ENCODE measurements around the gene PTPRN2.
"Not testable (repeated sequence)": the region's sequence is repeated elsewhere in the genome, so short reads cannot be mapped to it uniquely, and the experiment has no call there.

PTPRN2 gene

DNA sequence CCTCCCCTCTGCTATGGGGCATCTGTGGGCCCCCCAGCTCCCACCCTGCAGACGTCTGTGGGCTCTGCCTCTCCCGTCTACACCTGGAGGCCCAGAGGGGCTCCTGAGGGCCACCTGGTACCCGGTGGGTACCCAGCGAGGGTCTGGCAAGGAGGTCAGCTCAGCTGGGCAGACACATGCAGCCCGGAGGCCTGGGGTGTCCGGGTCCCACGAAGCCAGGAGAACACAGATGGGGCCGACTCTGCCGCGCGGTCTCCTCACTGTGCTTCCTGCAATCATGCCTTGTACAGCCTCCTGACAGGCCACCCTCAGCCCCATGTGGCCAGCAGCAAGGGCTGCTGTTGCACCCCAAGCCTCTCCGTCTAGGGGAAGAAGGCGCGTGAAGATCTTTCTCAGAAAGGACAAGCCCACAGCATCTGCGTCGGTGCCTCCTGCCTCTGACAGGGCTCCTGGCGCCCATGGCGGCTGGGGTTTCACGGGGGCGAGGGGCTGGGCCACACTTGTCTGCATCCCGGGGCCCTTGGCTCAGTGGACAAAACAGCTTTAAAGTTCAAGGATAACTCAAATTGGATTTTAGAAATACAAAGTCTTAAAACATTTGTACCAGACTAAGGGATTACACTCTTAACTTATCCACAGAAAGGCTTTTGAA, 859.5 kb downstream of the PTPRN2 start:
- no peak for DNase-seq

DNA sequence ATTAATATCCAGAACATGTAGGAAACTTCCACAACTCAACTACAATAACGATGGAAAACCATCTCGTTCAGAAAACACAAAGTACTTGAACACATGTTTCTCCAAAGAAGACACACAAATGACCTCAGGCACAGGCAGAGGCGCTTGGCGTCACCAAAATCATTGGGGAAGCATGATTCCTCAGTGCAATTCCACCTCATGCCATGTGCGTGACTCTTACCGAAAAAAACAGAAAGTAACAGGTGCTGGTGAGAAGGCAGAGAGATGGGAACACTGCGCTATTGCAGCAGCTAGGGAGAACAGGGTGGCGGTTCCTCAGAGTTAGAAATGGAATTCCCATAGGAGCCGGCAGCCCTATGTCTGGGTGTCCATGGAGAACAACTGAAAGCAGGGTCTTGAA, 860.9 kb downstream of the PTPRN2 start:
- DNase-seq = no peak

DNA sequence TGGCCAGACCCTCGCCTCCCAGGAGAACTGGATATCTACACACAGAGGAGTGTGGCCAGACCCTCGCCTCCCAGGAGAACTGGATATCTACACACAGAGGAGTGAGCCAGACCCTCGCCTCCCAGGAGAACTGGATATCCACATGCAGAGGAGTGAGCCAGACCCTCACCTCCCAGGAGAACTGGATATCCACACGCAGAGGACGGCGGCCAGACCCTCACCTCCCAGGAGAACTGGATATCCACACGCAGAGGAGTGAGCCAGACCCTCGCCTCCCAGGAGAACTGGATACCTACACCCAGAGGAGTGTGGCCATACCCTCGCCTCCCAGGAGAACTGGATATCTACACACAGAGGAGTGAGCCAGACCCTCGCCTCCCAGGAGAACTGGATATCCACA, 862.3 kb downstream of the PTPRN2 start:
- DNase-seq = not testable (repeated sequence)

DNA sequence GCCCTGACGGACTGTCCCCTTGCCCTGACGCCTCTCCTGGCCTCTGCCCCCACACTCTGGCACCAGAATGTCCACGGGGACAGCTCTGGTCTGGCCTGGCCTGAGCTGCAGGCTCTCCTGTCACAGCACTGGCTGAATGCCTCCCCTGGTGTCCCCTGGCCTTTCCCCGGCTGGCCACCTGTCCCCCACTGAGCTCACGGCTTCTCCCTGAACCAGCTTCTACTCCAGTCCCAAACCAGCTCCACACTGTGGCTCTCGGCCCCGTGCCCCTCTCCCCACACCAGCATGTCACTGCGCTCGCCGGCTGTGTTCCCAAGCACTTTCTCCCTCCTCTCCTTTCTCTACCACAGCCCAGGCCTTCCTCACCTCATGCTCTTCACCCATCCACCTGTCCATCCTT, 864.4 kb downstream of the PTPRN2 start:
- DNase-seq = no peak

DNA sequence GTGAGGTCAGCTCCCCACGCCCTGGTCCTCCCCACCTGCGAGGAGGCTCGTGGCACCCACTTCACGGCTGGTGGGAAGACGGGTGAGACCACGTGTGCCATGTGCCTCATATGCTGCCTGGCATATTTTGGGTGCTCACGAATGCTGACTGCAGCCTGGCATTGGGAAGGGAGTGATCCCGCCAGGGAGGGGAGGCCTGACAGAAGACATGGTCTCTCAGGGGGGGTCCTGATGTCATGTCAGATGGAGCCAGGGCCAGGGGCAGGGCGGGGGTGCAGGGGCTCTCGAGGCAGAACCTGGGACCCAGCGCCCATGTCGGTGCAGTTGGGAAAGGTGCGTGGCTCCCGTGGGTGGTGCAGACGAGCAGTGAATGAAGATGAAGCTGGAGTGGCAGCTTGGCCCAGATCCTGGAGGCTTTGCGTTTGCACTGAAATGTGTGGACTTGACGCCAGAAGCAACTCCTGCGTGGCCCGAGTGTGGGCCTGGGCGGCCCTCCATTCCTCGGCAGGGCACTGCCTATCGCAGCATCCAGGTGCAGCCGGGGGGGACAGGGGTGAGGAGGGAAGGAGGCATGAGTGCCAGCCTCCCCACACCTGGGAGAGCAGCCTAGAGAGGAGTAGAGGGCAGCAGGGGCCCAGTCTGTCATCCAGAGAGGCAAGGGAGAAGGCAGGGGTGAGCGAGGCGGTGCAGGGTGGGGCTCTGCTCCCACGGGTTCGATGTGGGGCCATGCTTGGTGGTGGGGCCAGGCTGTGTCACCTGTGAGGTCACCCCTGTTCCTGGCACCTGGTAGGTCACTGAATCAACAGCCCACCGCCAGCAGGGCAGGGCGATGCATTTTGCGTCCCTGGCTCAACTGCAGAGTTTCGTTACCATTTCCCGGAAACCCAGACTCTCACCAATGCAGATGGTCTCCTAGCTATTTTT, 865.2 kb downstream of the PTPRN2 start:
- no peak for DNase-seq

DNA sequence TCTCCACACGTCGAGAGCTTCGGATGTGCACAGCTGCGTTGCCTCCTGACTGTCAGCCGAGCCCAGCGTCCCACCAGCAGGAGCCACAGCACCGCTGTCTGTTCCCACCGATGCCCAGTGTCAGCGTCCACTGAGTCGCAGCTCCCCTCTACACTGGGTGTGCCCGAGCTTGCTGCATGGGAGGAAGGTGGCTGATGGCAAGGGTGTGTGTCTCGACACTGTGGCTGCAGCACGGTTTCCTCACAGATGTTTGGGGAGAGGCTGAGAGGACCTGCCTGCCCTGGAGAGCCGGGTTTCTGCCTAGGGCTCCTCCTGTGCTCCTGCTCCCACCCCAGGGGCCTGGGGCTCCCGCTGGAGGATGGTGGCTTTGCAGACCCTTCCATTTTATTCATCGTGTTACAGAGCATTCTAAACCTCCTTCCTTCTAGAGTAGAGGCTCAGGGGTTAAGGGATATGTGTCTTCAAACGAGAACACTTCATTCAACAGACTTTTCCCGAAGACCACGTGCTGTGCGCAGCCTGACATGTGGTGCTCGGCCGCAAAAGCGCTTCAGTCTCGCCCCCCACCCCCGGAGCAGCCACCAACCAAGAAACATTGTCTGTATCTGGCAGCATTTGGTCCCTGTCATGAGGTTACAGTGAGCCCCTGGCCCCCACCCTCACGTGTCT, 866.0 kb downstream of the PTPRN2 start:
- DNase-seq = no peak

DNA sequence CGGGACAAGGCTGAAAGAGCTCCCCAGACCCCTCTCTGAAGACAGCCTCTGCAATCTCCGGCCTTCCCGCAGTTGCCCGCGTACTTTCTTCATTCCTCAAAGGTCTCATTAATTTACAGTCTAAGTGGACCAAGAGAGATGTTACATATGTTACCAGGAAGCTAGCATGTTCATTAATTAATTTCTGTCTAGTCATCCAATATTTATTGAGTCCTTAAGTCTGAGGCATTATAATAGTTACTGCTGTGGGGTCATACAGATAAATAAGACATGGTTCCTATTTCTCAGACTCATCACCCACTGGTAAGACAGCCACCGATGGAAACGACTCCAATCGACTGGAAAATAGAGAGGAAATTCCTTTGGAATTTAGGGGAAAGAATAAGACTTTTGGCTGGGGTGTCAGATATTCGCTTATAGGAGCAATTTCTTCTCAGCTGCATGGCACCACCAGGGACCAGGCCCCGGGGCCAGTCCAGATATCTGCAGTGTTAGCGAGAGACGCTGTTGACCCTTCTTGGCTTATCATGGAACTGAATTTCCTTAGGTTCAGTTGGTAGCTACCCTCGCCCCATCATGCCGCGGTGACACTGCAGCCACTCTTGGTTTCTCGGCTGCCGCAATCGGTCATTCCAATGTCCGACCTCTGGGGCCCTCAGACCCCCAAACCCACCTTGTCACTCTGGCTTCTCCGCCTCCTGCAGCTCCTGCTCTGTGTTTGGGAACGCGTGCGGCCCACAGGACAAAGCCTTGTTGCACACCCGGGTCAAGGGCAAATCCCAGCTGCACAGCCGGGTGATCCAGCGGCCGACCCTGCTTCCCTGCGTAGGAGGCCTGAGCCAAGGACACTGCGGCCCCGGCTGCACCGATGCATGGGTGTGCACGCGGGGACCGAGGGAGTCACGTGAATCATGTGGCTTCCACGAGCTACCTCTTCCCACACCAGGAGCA, 867.6 kb downstream of the PTPRN2 start:
- DNase-seq = no peak

DNA sequence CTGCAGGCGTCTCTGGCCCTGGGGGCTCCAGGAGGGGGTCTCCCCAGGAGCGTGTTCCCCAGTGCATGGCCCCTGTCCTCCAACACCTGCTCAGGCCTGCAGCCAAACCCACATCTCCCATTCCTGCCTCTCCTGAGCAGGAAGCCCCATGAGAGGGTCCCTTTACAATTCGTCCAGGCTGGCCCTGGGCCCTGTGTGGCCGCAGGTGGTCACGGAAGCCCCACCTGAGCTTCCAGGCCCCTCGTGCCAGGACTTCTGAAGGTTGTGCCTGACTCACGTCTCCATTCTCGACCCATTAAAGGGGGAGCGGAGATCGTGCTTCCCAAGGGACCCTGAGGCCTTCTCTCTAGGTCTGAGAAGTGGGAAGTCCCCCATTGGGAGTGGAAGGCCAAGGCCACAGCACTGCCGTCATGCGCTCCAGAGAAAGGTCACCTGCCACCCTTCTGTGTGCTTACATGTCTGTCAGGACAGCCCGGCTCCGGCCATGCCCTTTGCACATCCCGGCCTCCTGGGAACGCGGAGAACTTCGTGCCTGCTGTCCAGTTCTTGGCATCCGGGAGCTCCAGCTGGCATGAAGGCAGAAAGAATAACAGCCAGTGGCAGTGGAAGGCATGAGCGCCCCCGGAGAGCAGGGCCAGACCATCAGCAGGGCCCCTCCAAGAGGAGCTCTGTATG, 868.5 kb downstream of the PTPRN2 start:
- DNase-seq = no peak

DNA sequence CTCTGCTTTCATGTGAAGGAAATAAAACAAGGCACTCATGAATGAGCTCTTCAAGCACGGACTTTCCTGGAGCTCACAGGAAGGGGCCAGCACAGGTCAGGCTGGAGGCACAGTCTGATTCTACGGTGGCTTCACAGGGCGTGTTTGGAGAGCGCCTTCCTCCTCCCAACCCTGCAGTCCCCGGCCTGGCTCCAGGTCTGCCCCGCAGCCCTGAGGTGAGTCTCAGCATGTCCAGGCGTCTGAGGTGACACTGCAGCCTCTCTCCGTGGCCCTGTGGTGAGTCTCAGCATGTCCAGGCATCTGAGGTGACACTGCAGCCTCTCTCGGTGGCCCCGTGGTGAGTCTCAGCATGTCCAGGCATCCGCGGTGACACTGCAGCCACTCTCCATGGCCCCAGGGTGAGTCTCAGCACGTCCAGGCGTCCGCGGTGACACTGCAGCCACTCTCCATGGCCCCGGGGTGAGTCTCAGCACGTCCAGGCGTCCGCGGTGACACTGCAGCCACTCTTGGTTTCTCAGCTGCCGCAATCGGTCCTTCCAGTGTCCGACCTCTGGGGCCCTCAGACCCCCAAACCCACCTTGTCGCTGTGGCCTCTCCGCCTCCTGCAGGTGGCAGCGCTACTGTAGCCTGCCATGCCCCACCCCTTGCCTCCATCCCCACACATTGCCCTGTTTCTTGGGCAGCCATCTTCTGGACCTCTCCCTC, 869.2 kb downstream of the PTPRN2 start:
- no peak for DNase-seq

DNA sequence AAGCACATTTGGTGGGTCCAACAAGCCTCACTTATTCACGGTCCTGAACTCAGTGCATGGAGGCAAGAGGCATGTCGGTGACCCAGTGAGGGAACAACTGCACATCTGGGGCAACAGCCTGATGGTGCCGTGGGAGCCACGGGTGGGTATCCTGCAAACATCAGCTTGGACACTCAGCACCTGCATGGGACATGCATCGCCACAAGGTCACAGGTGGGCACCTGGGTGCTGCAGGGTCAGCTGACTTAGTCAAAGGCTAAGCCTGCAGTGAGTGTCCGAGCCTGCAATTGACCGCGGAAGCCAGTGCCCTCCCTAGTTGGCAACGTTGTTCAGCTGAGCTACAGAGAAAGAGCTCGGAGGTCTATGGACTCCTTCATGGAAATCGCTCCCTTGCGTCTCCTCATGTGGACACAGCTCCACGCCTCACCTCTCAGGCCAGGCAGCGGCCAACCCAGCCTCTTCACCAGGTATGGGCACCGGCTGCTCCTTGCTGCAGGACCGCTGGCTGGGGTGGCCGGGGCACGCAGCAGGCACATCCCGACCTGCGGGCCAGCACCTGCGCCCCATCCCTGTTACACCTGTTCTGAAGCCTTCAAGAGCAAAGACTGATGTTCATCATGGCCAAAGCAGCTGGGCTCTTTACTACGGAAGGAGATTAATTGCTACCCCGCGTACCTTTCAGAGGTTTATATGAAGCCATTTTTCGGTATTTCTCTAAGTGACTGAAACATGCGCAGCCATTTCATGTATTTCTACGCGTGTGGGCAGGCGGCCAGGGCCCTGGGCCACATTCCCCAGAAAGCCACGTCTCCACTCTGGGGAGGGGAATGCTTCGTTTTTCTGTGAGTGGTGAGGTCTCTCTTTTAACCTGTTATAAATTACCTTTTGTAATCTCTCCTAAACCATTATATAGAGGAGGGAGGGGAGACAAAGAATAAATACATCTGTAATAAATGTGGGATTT, 870.1 kb downstream of the PTPRN2 start:
- no peak for DNase-seq

DNA sequence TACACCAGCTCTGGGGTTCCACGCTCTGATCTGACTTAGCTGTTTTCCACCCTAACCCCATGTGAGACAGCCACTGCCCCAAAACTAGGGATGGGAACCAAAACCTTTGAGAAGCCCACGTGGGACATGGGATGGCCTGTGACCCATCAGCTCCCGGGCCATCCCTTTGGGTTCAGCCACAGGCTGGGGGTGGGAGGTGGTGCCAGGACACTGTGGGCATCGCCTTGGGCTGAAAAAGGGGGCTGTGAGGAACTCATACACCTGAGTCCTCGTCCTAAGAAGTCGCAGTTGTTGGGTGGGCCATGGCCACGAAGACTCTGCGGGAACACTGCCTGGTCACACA, 871.7 kb downstream of the PTPRN2 start:
- no peak for DNase-seq

DNA sequence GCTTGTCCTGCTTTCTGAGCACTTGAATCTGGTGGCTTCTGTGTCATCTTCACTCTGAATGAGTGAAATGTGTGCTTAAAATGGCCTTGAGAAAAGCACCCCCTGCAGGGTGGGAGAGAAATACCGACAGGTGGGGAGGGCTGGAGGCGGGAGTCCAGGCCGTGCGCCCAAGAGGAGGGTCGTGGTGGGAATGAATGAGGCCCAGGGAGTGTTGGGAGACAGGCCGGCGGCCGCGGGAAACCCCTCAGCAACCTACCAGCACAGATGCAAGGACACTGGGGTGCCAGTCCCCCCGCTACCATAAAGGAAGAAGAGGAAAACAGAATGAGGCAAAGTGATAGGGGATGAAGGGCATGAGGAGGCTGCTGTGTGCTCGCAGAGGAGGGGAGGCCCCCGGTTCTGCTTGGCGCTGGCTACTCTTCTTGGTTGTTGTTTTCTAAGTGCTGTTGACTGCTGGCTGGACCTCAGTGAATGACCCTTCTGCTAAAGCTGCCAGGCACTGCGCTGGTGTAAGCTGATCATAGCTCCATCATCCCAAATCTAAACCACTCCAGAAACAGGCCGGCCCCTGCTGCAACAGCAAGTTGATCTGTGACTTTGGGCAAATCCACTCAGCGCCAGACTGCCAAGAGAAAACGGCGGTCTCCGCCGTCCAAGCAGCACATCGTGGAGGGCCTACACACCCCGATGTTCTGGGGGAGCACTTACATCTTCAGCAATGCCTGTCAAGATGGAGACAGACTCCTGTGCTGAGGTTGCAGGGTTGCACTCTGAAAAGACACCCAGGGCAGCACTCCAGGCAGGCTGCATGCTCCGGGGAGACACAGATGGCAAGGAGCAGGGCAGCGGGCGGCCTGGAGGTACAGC, 872.3 kb downstream of the PTPRN2 start:
- DNase-seq = no peak

DNA sequence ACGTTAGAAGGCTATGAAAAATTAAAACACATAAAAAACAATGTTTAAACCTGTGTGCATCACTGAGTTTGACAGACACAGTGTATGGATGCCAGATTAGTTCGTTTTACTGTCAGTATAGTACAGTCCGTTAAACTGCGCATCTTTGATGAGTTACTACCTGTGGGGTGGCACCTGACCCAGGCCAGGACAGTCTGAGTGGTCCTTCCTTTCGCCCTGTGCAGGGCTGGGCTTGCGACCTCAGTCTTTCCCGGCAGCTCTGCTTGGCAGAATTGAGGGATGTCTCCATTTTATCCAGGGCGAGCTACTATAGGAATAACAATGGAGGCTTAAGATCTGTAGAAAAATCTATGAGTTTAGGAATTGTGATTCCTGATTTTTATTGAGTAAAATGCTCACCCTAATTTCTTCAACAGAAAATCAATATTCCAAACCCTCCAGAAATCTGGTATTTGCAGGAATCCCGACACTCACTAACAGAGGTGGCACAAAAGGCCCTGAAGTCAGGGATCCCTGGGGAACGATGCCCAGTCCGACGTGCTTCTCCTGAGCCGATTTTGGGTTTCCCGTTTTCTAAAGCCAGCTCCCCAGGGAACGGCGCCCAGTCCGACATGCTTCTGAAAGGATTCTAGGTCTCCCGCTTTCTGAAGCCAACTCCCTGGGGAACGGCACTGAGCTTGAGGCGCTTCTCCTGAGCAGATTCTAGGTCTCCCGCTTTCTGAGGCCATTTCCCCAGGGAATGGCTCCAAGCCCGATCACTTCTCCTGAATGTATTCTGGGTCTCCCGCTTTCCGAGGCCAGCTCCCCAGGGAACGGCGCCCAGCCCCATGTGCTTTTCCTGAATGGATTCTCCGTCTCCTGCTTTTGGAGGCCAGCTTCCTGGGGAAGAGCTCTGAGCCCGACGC, 873.2 kb downstream of the PTPRN2 start:
- DNase-seq = no peak

DNA sequence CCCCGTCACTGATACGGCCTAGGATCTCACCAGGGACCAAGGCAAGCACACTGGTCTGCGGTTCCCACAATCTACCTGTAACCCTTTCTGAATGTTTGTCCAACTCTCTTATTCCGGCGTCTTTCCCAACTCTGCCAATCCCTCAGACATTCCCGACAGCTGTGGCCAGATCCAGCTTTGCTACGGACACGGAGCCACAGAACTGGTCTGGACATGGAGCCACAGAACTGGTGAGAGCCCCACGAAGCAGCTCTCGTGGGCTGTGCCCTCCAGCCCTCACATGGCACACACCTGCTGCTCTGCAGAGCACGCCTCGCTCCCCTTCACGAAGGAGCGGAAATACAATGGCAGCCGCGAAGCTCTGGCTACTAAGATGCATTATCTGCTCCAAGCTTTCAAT, 874.0 kb downstream of the PTPRN2 start:
- DNase-seq = no peak

DNA sequence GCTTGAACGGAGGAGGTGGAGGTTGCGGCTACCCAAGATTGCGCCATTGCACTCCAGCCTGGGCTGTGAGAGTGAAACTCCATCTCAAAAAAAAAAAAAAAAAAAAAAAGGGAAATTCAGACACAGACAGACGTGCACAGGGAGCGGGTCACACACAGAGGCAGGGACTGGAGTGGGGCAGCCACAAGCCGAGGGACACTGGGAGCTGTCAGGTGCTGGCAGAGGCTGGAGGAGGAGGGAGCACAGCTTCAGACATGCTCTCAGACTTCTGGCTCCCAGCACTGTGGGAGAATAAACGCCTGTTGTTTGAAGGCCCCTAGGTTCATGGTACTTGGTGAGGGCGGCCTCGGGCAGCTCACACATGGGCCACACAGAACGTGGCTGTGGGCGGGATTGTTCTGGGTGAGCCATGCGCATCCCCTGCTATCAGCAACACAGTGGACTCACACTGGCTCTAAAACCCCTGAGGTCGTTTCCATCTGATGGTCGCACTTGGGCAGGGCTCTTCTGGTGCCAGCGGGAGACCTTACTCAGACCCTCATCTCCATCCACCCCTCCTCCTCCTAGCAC, 874.9 kb downstream of the PTPRN2 start:
- no peak for DNase-seq

DNA sequence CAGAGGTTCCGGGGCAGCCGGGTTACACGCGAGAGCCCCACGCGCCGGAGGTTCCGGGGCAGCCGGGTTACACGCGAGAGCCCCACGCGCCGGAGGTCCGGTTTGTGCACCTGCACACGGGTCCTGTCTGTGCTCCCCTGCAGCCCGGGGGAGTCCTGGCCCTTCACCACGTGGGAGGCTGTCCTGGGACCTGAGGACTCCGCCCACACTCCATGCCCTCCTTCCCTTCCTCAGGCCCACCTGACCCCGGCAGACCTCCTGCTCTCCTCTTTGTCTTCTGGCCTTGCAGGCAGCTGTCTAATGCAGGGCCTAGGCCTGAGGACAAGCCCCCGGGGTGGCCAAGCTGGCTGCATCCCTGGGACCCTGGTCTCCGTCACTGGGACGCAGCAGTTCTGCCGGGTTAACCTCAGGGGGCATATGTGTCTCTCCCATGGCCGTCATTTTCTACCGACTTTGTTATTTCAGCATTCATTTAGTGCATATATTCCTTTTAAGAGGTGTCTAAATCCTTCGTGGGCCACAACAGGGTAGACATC, 876.2 kb downstream of the PTPRN2 start:
- DNase-seq = no peak

DNA sequence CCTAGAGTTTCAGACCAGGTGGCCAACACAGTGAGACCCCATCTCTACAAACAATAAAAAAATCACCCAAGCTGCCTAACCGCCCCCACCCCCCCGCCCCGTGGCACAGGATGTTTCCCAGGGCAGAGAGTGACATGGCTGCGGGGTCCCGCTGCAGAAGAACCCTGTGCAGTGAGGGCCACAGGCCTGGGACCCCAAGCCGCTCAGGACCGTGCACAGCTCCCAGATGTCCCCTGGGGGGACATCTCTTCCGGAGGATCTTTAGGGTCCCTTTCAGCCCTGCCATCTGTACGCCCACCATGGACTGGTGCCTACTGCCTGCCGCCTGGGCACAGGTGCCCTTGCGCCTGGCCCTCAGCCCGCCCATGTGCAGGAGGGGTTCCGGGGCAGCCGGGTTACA, 877.2 kb downstream of the PTPRN2 start:
- no peak for DNase-seq
